ENCODE measurements around the gene SCGB1D1.

The SCGB1D1 gene

GRCh38 chr11:62242021-62242420 is 52.0 kb downstream of the SCGB1D1 start, which contains the start of gene SCGB1D2 (continued):
- TF ChIP-seq ZNF133 (tag by site-specific recombination; IDR thresholded peaks at IDR 0.05) (no peak), ZBTB7A (tag by site-specific recombination; IDR thresholded peaks at IDR 0.05; ENCODE audit: low read depth) (no peak), ZBTB21 (tag by site-specific recombination; IDR thresholded peaks at IDR 0.05) (no peak), ZNF266 (tag by site-specific recombination; IDR thresholded peaks at IDR 0.05; ENCODE audit: low read depth) (no peak), ZNF10 (tag by site-specific recombination; IDR thresholded peaks at IDR 0.05) (no peak), ZNF501 (tag by site-specific recombination; IDR thresholded peaks at IDR 0.05) (no peak), ZNF549 (tag by site-specific recombination; IDR thresholded peaks at IDR 0.05) (no peak), ZBTB6 (tag by site-specific recombination; IDR thresholded peaks at IDR 0.05) (no peak), REST (tag by site-specific recombination; IDR thresholded peaks at IDR 0.05) (no peak), ZNF175 (tag by site-specific recombination; IDR thresholded peaks at IDR 0.05) (no peak), ZNF518A (tag by site-specific recombination; conservative IDR thresholded peaks at IDR 0.05; ENCODE audit: low read depth) (no peak), ZNF558 (tag by site-specific recombination; IDR thresholded peaks at IDR 0.05) (no peak), ZNF416 (tag by site-specific recombination; IDR thresholded peaks at IDR 0.05) (no peak), BCL11B (tag by site-specific recombination; IDR thresholded peaks at IDR 0.05; ENCODE audit: low read depth) (no peak), ZSCAN18 (tag by site-specific recombination; IDR thresholded peaks at IDR 0.05) (no peak), ZNF623 (tag by site-specific recombination; IDR thresholded peaks at IDR 0.05) (no peak), ZNF585B (tag by site-specific recombination; IDR thresholded peaks at IDR 0.05) (no peak), SP7 (tag by site-specific recombination; IDR thresholded peaks at IDR 0.05) (peak; percentile 51), ZNF398 (tag by site-specific recombination; IDR thresholded peaks at IDR 0.05) (no peak), ZNF16 (tag by site-specific recombination; IDR thresholded peaks at IDR 0.05; ENCODE audit: low read depth) (no peak), ZNF184 (tag by site-specific recombination; IDR thresholded peaks at IDR 0.05) (no peak), ZNF701 (tag by site-specific recombination; IDR thresholded peaks at IDR 0.05) (no peak), ZNF843 (tag by site-specific recombination; IDR thresholded peaks at IDR 0.05) (0 out of 2 replicates have a peak, but pooled peaks have one; percentile 25), ZBTB8A (tag by site-specific recombination; IDR thresholded peaks at IDR 0.05) (0 out of 2 replicates have a peak, but pooled peaks have one; percentile 25), ZNF707 (tag by site-specific recombination; IDR thresholded peaks at IDR 0.05) (no peak), ZNF660 (tag by site-specific recombination; IDR thresholded peaks at IDR 0.05) (peak; percentile 31; the same call in 1 of the 2 replicates), ZBTB17 (tag by site-specific recombination; IDR thresholded peaks at IDR 0.05) (peak; percentile 66), ZNF473 (tag by site-specific recombination; IDR thresholded peaks at IDR 0.05) (no peak), MEIS1 (CRISPR knock-in tag; IDR thresholded peaks at IDR 0.05; ENCODE audit: borderline replicate concordance) (no peak), ZNF423 (tag by site-specific recombination; IDR thresholded peaks at IDR 0.05) (peak; percentile 15; the same call in 1 of the 2 replicates)

All from HEK293 (cell line).